ENCODE measurements around the gene EML1. TPM values are rescaled to one million over a fixed set of nuclear protein-coding genes. Genes with fewer than 3 reads are reported as not detected.

Gene EML1
- total and polyA plus RNA-seq, 2 donors = 45.2 to 77.1 TPM

Small RNA genes lying within 50 kb of the gene (small RNA-seq; reads per million reads assigned to genes)
- not detected for gene RNU1-47P

Other genes with a start within 250 kb of the EML1 start
- 5.8 TPM for gene CCDC85C, start 189.2 kb upstream of the EML1 start, total RNA-seq
- 36.0 TPM for gene CCDC85C, start 189.2 kb upstream of the EML1 start, polyA plus RNA-seq
- 3.8 TPM for gene HHIPL1, start 148.3 kb upstream of the EML1 start, total RNA-seq
- 2.1 TPM for gene HHIPL1, start 148.3 kb upstream of the EML1 start, polyA plus RNA-seq
- 2.7 TPM for gene CYP46A1, start 109.1 kb upstream of the EML1 start, total RNA-seq
- 0.91 TPM for gene CYP46A1, start 109.1 kb upstream of the EML1 start, polyA plus RNA-seq